ENCODE data around the gene METTL22. TPM values are rescaled to one million over a fixed set of nuclear protein-coding genes. Genes with fewer than 3 reads are reported as not detected.

METTL22 gene
- total RNA-seq, 2 donors from 2014 or later = 29.8 to 65.9 TPM

- H3K9me3 Mint-ChIP-seq = peaks cover 7% of the 10 kb centered on the region
- H3K27ac Mint-ChIP-seq = no peak overlapping the region
- peaks cover 0 to 2% of the 10 kb centered on the region in 2 donors for H3K4me1 Mint-ChIP-seq (ENCODE audit: low read depth in 2 of 2)
- no peak for DNase-seq (ENCODE audit: low spot score)
- peaks cover 9% of the 10 kb centered on the region for H3K36me3 Mint-ChIP-seq
- no peak overlapping the region for H3K4me3 Mint-ChIP-seq
- ATAC-seq = no peak
- no peaks in the 10 kb centered on the region for H3K27me3 Mint-ChIP-seq
Measured at GRCh38 chr16:8689686-8690085, 68.2 kb downstream of the METTL22 start.

DNA sequence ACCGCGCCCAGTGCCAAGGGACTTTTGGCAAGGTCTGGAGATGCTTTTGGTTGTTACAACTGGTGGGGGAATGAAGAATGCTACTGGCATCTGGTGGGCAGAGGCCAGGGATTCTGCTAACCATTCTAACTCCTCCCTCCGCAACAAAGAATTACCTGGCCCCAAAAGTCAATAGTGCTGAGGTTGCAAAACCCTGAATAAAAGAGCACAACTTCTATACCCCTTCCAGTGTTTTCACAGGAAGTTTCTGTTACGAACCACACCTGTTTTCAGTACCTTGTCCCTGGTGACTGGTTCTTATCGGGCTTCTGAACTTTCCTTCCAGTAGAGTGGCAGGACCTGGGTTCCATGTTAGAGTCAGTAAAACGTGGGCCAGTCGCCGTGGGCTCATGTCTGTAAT is 70.2 kb downstream of the METTL22 start:
- no peak for ATAC-seq
- DNase-seq (ENCODE audit: low spot score) = no peak
- no peaks in the 10 kb centered on the region for H3K4me1 Mint-ChIP-seq (ENCODE audit: low read depth in 2 of 2)
- no peak overlapping the region for H3K27ac Mint-ChIP-seq
- peaks cover 7% of the 10 kb centered on the region for H3K9me3 Mint-ChIP-seq
- no peak overlapping the region for H3K4me3 Mint-ChIP-seq
- H3K36me3 Mint-ChIP-seq = peaks cover 9% of the 10 kb centered on the region
- no peaks in the 10 kb centered on the region for H3K27me3 Mint-ChIP-seq

DNA sequence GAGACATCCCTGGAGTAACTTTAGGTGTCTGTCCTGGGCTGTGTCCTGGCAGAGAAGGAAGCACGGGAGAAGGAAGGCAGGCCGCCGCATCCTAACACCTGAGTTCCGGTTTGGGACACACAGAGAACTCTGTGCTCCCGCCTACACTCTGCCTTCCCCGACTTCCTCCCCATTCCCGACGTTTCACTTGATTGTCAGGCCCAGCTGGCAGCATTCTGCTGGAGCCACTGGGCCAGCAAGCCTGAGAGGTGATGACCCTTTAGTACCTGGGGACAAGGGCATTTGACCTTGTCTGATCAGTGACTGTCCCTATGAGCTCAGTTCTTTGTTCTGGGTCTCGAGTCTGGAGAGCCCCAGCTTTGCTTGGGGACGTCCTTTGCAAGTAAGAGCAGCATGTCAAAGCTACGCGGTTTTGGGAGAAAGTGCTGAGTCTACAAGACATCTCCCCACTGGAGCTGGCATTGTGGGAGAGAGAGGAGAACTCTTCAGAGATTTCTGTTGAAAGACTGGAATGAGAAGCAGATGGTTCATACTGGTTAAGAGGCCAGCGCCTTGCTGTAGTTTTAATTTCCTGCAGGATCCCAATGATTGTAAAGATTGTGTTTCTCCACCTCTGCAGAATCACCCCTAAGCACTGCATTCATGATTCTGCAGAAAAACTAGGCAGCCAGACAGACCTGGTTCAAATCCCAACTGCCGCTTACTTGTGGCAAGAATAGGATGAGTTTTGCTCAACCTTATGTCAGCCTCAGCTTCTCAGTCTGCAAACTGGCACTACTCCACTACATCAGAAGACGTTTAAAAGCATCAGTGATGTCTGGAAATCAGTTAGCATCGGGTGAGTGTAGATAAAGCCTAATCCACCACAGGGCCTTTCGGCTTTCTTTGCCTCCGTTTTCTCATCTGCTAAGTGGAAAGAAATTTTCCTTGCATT is 73.6 kb downstream of the METTL22 start:
- Mint-ChIP-seq H3K27ac (no peak overlapping the region), H3K4me3 (no peak overlapping the region), H3K4me1 (ENCODE audit: low read depth in 2 of 2) (no peaks in the 10 kb centered on the region), H3K36me3 (no peaks in the 10 kb centered on the region), H3K27me3 (no peaks in the 10 kb centered on the region), H3K9me3 (no peaks in the 10 kb centered on the region)
- ATAC-seq = no peak
- no peak for DNase-seq (ENCODE audit: low spot score)

DNA sequence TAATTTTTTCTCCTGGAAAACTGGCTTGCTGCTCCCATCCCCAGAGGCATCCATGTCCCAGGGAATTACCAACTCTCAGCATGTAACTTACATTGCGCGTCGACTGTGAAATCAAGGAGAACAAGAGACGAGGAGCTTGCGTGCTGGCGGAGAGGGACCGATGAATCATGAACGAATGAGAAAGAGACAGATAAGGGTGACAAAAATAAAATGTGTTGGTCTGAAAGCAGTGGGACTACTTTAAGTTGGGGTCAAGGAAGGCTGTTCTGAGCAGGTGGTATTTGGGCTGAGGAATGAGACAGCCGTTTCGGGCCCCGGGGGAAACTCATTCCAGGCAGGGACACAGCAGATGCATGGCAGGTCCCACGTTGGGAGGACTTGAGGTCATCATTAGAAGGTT is 75.4 kb downstream of the METTL22 start:
- Mint-ChIP-seq H3K4me1 (ENCODE audit: low read depth in 2 of 2) (no peaks in the 10 kb centered on the region), H3K36me3 (no peaks in the 10 kb centered on the region), H3K27ac (no peak overlapping the region), H3K4me3 (no peak overlapping the region), H3K9me3 (no peaks in the 10 kb centered on the region), H3K27me3 (no peaks in the 10 kb centered on the region)
- DNase-seq (ENCODE audit: low spot score) = no peak
- no peak for ATAC-seq

GRCh38 chr16:8697965-8698364 is 76.5 kb downstream of the METTL22 start:
- no peak for DNase-seq (ENCODE audit: low spot score)
- Mint-ChIP-seq H3K4me3 (no peak overlapping the region), H3K27me3 (no peaks in the 10 kb centered on the region), H3K9me3 (no peaks in the 10 kb centered on the region), H3K36me3 (no peaks in the 10 kb centered on the region), H3K4me1 (ENCODE audit: low read depth in 2 of 2) (peaks cover 0 to 3% of the 10 kb centered on the region in 2 donors), H3K27ac (no peak overlapping the region)
- no peak for ATAC-seq

Other genes with a start within 250 kb of the METTL22 start
- gene TMEM114, start 31.2 kb upstream of the METTL22 start, total RNA-seq = not detected
- 1 to 10 TPM; 8.7 TPM for gene ABAT, start 52.9 kb downstream of the METTL22 start, total RNA-seq
- 10 to 100 TPM; 11.8 to 12.1 TPM for gene TMEM186, start 175.9 kb downstream of the METTL22 start, total RNA-seq
- 100 to 1,000 TPM in 1 of 2 donors, 10 to 100 TPM in 1; 61.6 to 105 TPM for gene PMM2, start 176.1 kb downstream of the METTL22 start, total RNA-seq
- gene CARHSP1, start 247.3 kb downstream of the METTL22 start, total RNA-seq = 10 to 100 TPM; 66.5 to 70.7 TPM

All from natural killer cell treated with Interleukin-12 subunit alpha and Interleukin-12 subunit beta and Interleukin-15 and Interleukin-18, amount 100 ng/mL, for 72 hours (primary cell).